K562 (cell line): ENCODE results near the gene NAA10. TPM values are rescaled to one million over a fixed set of nuclear protein-coding genes. Genes with fewer than 3 reads are reported as not detected.

Source experiments
- ADNP ChIP-seq: fragments of 200-800 bp; sonication (Bioruptor generic); IDR thresholded peaks from 2 replicates; pipeline ENCODE4 v1.6.1; 2016; ENCODE audit warnings: missing genetic modification characterization, missing compliant biosample characterization
- BCOR ChIP-seq: fragments of 450-650 bp; IDR thresholded peaks from 2 replicates; pipeline ENCODE4 v1.6.1; 2016
- CCNT2 ChIP-seq: IDR thresholded peaks from 2 replicates; pipeline ENCODE4 v1.6.1; 2011; ENCODE audit warnings: borderline replicate concordance, low read depth, mild to moderate bottlenecking, moderate library complexity, mixed read lengths, low read length; ENCODE audit not compliant: insufficient read length; ENCODE audit errors: extremely low read depth
- CREB1 ChIP-seq, 2 experiments: sonication (generic) in 1 of 2; formaldehyde crosslinking in 1 of 2; IDR thresholded peaks; 2 replicates each; pipeline versions ENCODE4 v1.6.1 to v1.8.0; 2012 to 2022; ENCODE audit warnings: inconsistent platforms in 1 of 2, mild to moderate bottlenecking in 1 of 2, missing genetic modification reagents in 1 of 2, moderate library complexity in 1 of 2
- CREM ChIP-seq: IDR thresholded peaks from 2 replicates; pipeline ENCODE4 v1.6.1; 2014; ENCODE audit warnings: antibody characterized with exemption, low read depth
- HDAC3 ChIP-seq: fragments of 450-650 bp; IDR thresholded peaks from 2 replicates; pipeline ENCODE4 v1.6.1; 2018; ENCODE audit warnings: borderline replicate concordance, mild to moderate bottlenecking, moderate library complexity; ENCODE audit not compliant: partially characterized antibody
- MAZ ChIP-seq, 2 experiments: fragments of 450-650 bp in 1 of 2; sonication (generic) in 1 of 2; formaldehyde crosslinking; IDR thresholded peaks in 1 of 2; conservative IDR thresholded peaks in 1 of 2; 2 replicates each; pipeline versions ENCODE4 v1.4.0 to v1.5.0; 2020; ENCODE audit warnings: mild to moderate bottlenecking in 1 of 2, missing genetic modification reagents in 1 of 2
- MYNN ChIP-seq, 2 experiments: sonication (generic); formaldehyde crosslinking in 1 of 2; IDR thresholded peaks; 2 replicates each; pipeline versions ENCODE4 v1.5.0 to v1.6.1; 2016 to 2020; ENCODE audit warnings: antibody characterized with exemption in 1 of 2, missing genetic modification reagents in 1 of 2
- NCOA1 ChIP-seq: fragments of 450-650 bp; IDR thresholded peaks from 2 replicates; pipeline ENCODE4 v1.6.1; 2016; ENCODE audit warnings: low read depth
- NCOA2 ChIP-seq, 2 experiments: fragments of 450-650 bp; IDR thresholded peaks; 2 replicates each; pipeline ENCODE4 v1.6.1; 2018; ENCODE audit warnings: mild to moderate bottlenecking in 2 of 2, moderate library complexity in 1 of 2; ENCODE audit not compliant: partially characterized antibody in 2 of 2
- NCOR1 ChIP-seq: fragments of 450-650 bp; IDR thresholded peaks from 2 replicates; pipeline ENCODE4 v1.6.1; 2016; ENCODE audit warnings: mild to moderate bottlenecking, moderate library complexity
- PBX2 ChIP-seq, 2 experiments: IDR thresholded peaks in 1 of 2; conservative IDR thresholded peaks in 1 of 2; 2 replicates each; pipeline ENCODE4 v1.6.1; 2016; ENCODE audit warnings: low read depth in 2 of 2, mild to moderate bottlenecking in 1 of 2, missing compliant biosample characterization in 1 of 2, missing genetic modification characterization in 1 of 2, moderate library complexity in 1 of 2
- RNF2 ChIP-seq: sonication (generic); IDR thresholded peaks from 2 replicates; pipeline ENCODE4 v1.6.1; 2016
- SMAD2 ChIP-seq: fragments of 150-350 bp; IDR thresholded peaks from 2 replicates; pipeline ENCODE4 v1.6.1; 2014; ENCODE audit warnings: low read depth, mild to moderate bottlenecking, low read length
- SMARCC2 ChIP-seq: fragments of 450-650 bp; IDR thresholded peaks from 2 replicates; pipeline ENCODE4 v1.6.1; 2017; ENCODE audit warnings: antibody characterized with exemption, moderate library complexity, mild to moderate bottlenecking, low read depth
- TAF1 ChIP-seq: IDR thresholded peaks from 2 replicates; pipeline ENCODE4 v1.6.1; 2011; ENCODE audit warnings: mild to moderate bottlenecking, low read length, moderate library complexity; ENCODE audit not compliant: insufficient read depth, control insufficient read depth, severe bottlenecking; ENCODE audit errors: extremely low read depth
- TARDBP ChIP-seq: fragments of 450-650 bp; IDR thresholded peaks from 2 replicates; pipeline ENCODE4 v1.6.1; 2016
- TBL1XR1 ChIP-seq, 2 experiments: IDR thresholded peaks; 2 replicates each; pipeline ENCODE4 v1.6.1; 2012; ENCODE audit warnings: improper control_type of control experiment in 2 of 2, low read length in 2 of 2, mild to moderate bottlenecking in 1 of 2
- TFE3 ChIP-seq: fragments of 450-650 bp; formaldehyde crosslinking; IDR thresholded peaks from 2 replicates; pipeline ENCODE4 v1.4.0; 2020; ENCODE audit warnings: mild to moderate bottlenecking, mixed read lengths
- ZHX1 ChIP-seq: fragments of 150-350 bp; conservative IDR thresholded peaks from 2 replicates; pipeline ENCODE4 v1.6.1; 2014; ENCODE audit warnings: low read length
- ZNF41 ChIP-seq: fragments of 250-450 bp; sonication (Bioruptor Pico); conservative IDR thresholded peaks from 2 replicates; pipeline ENCODE4 v1.4.0; 2020; ENCODE audit warnings: mild to moderate bottlenecking
- ZNF778 ChIP-seq: fragments of 450-650 bp; formaldehyde crosslinking; IDR thresholded peaks from 2 replicates; pipeline ENCODE4 v1.4.0; 2020; ENCODE audit warnings: mild to moderate bottlenecking, moderate library complexity
- polyA plus RNA-seq, 8 experiments: library from polyadenylated mRNA; depleted of rRNA in 4 of 8; stranded (reverse) in 5 of 8; unstranded in 3 of 8; fragments of >200 nt; fragmentation: Nextera tagmentation in 2 of 8; fragmentation: Illumina TruSeq in 1 of 8; extraction: Ambion mirVana in 2 of 8; extraction: Trizol in 1 of 8; gene quantifications; 2 replicates each; pipeline versions ENCODE4 v1.2.1 to v1.2.3, GENCODE V29; 2011 to 2014; ENCODE audit warnings: inconsistent platforms in 1 of 8, missing spikeins in 1 of 8
- total RNA-seq, 7 experiments: library from RNA; depleted of rRNA in 6 of 7; stranded (reverse); fragments of >200 nt in 6 of 7; fragmentation: Illumina TruSeq in 2 of 7; extraction: Trizol in 2 of 7; gene quantifications; 2 replicates each; pipeline versions ENCODE4 v1.2.1 to v1.2.3, GENCODE V29; 2011 to 2021; ENCODE audit warnings: low replicate concordance in 1 of 7

NAA10 gene
- total and polyA plus RNA-seq, 9 of the 15 experiments (the other 6 are each of a cell fraction or from before 2014, with no cell fraction given): 11.1 to 250 (median 134) TPM

- TF ChIP-seq SMARCC2: peak; percentile 92
- no peak for TF ChIP-seq ZHX1
- peak; percentile 71; the same call in 1 of the 2 replicates for TF ChIP-seq CREB1 (IDR thresholded peaks at IDR 0.05)
- no peak for TF ChIP-seq CREB1 (CRISPR knock-in tag; IDR thresholded peaks at IDR 0.05)
- no peak for TF ChIP-seq SMAD2
- peak; percentile 97 for TF ChIP-seq HDAC3
- no peak for TF ChIP-seq PBX2 (CRISPR knock-in tag; IDR thresholded peaks at IDR 0.05; ENCODE audit: low read depth)
- TF ChIP-seq PBX2 (tag; conservative IDR thresholded peaks at IDR 0.05; ENCODE audit: low read depth): peak; percentile 74
- no peak for TF ChIP-seq ZNF41 (CRISPR knock-in tag)
- peak; percentile 19 for TF ChIP-seq TAF1
- peak; percentile 88 to 96; a peak in 3 of 4 replicates for TF ChIP-seq TBL1XR1 (IDR thresholded peaks at IDR 0.05; ENCODE audit: low read length in 2 of 2)
- TF ChIP-seq NCOR1: peak; percentile 99
- TF ChIP-seq TFE3 (CRISPR knock-in tag): 0 out of 2 replicates have a peak, but pooled peaks have one; percentile 16
- TF ChIP-seq TARDBP: peak; percentile 97
- TF ChIP-seq RNF2: peak; percentile 66; the same call in 1 of the 2 replicates
- peak; percentile 43; the same call in 1 of the 2 replicates for TF ChIP-seq CREM
- peak; percentile 86 for TF ChIP-seq BCOR
- peak; percentile 76; the same call in 1 of the 2 replicates for TF ChIP-seq MYNN (IDR thresholded peaks at IDR 0.05)
- TF ChIP-seq MYNN (CRISPR knock-in tag; IDR thresholded peaks at IDR 0.05): no peak
- TF ChIP-seq NCOA2 (IDR thresholded peaks at IDR 0.05; ENCODE audit: partially characterized antibody in 2 of 2): peak in 1 of 2 experiments; percentile 82
- peak; percentile 45 to 59; a peak in 1 of 4 replicates for TF ChIP-seq MAZ (CRISPR knock-in tag; conservative IDR thresholded peaks at IDR 0.05 in 1 of 2, IDR thresholded peaks at IDR 0.05 in 1 of 2)
- peak; percentile 92 for TF ChIP-seq CCNT2
- TF ChIP-seq NCOA1: peak; percentile 81
- peak; percentile 63 for TF ChIP-seq ADNP (tag)
- TF ChIP-seq ZNF778: no peak
Measured at GRCh38 chrX:153897899-153898298, 36.9 kb downstream of the NAA10 start (continued).
